Measurements from ENCODE around the gene MAGEA2B.
"Not testable (repeated sequence)": the region's sequence is repeated elsewhere in the genome, so short reads cannot be mapped to it uniquely, and the experiment has no call there.

MAGEA2B gene

GRCh38 chrX:152713815-152714787, at the start of gene MAGEA2B:
TSS of gene MAGEA2B (plus strand) at chrX:152714628. CDS start at chrX:152717107, 2,479 bp downstream.
- DNase-seq = not testable (repeated sequence)

DNA sequence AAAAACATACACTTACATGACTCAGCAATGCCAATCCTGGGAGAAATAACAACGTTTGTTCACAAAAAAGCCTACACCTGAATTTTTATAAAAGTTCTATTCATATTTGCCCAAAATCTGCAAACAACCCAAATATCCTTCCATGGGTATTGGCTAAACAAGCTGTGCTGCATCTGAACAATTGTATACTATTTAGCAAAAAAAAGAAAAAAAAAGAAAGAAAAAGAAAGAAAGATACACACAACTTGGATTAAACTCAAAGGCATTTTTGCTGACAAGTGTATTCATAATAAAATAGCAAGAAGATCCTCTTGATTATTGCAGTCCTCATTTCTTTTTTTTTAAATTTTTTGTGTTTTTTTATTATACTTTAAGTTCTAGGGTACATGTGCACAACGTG, 40.3 kb upstream of the MAGEA2B start:
- DNase-seq = no peak

DNA sequence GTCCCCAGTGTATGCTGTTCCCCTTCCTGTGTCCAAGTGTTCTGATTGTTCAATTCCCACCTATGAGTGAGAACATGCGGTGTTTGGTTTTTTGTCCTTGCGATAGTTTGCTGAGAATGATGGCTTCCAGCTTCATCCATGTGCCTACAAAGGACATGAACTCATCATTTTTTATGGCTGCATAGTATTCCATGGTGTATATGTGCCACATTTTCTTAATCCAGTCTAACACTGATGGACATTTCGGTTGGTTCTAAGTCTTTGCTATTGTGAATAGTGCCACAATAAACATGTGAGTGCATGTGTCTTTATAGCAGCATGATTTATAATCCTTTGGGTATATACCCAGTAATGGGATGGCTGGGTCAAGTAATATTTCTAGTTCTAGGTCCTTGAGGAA, 39.8 kb upstream of the MAGEA2B start:
- not testable (repeated sequence) for DNase-seq

DNA sequence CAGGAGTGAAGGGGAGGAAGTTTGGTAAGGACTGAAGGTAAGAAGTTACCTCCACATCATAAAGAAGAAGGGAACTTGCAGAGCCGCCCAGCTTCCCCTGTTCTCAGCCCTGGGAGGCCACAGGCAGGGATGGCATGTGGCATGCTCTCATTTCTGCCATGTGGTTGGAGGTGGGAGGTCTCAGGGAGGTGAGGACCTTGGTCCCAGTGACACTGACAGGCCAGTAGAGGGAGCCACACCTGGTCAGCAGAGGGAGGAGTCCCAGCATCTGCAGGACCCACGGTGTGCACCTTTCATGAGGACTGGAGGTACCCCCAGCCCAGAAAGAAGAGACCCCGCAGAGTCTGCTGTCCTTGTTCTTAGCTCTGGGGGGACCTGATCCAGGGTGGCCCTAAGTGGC, 33.4 kb upstream of the MAGEA2B start:
- DNase-seq = not testable (repeated sequence)

GRCh38 chrX:152697952-152698931, 16.2 kb upstream of the MAGEA2B start, which contains the start of gene MAGEA3:
TSS of gene MAGEA3 (plus strand) at chrX:152698794. CDS start at chrX:152700833, 2,039 bp downstream.
- DNase-seq = not testable (repeated sequence)

GRCh38 chrX:152700390-152700789, 14.0 kb upstream of the MAGEA2B start:
- not testable (repeated sequence) for DNase-seq

DNA sequence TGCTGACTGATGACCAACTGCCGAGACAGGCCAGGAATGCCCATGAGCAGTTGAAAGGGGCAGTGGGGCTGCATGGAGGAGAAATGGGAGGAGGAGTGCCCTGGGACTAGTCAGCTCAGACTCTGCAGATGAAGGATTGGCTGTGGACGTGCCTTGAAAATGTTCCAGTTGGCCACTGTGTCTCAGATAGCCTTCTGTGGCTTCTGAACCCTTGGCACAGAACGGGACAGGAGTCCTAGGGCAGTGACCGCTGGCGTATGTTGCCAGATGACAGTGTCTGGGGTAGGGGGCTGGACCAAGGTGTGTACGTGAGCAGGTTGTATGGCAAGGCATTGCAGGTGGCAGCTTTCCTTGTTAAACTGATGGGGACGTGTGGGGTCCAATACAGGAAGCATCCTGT, 7.9 kb upstream of the MAGEA2B start:
- DNase-seq = not testable (repeated sequence)

- DNase-seq = not testable (repeated sequence)
Observed at GRCh38 chrX:152709173-152709572, 5.3 kb upstream of the MAGEA2B start, which contains the start of gene CSAG2. TSS of gene CSAG2 (minus strand) at chrX:152709273. CDS start at chrX:152709112, 161 bp downstream.

GRCh38 chrX:152713195-152713594, 1.2 kb upstream of the MAGEA2B start:
- not testable (repeated sequence) for DNase-seq

GRCh38 chrX:152725409-152725808, 11.0 kb downstream of the MAGEA2B start:
- DNase-seq = no peak

GRCh38 chrX:152733261-152733975, 19.0 kb downstream of the MAGEA2B start, which contains the start of the genes CSAG1 and MAGEA12:
TSS of gene CSAG1 (minus strand) at chrX:152733721. CDS start at chrX:152732460, 1,261 bp downstream.
TSS of gene MAGEA12 (plus strand) at chrX:152733757. CDS start at chrX:152736162, 2,405 bp downstream.
- no peak for DNase-seq

GRCh38 chrX:152734143-152734858, 19.9 kb downstream of the MAGEA2B start:
- not testable (repeated sequence) for DNase-seq

- DNase-seq = no peak
Observed at GRCh38 chrX:152735101-152735500, 20.7 kb downstream of the MAGEA2B start.

DNA sequence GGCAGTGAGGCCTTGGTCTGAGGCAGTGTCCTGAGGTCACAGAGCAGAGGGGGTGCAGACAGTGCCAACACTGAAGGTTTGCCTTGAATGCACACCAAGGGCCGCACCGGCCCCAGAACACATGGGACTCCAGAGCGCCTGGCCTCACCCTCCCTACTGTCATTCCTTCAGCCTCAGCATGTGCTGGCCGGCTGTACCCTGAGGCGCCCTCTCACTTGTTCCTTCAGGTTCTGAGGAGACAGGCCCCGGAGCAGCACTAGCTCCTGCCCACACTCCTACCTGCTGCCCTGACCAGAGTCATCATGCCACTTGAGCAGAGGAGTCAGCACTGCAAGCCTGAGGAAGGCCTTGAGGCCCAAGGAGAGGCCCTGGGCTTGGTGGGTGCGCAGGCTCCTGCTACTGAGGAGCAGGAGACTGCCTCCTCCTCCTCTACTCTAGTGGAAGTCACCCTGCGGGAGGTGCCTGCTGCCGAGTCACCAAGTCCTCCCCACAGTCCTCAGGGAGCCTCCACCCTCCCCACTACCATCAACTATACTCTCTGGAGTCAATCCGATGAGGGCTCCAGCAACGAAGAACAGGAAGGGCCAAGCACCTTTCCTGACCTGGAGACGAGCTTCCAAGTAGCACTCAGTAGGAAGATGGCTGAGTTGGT, 21.6 kb downstream of the MAGEA2B start:
- no peak for DNase-seq

GRCh38 chrX:152736528-152736927, 22.1 kb downstream of the MAGEA2B start:
- DNase-seq = not testable (repeated sequence)

GRCh38 chrX:152738560-152738959, 24.1 kb downstream of the MAGEA2B start:
- no peak for DNase-seq

GRCh38 chrX:152753686-152754650, 39.5 kb downstream of the MAGEA2B start, which contains the start of gene MAGEA2:
TSS of gene MAGEA2 (minus strand) at chrX:152753842. CDS start at chrX:152751363, 2,479 bp downstream.
- not testable (repeated sequence) for DNase-seq

GRCh38 chrX:152754871-152755270, 40.4 kb downstream of the MAGEA2B start:
- not testable (repeated sequence) for DNase-seq

- DNase-seq = not testable (repeated sequence)
Observed at GRCh38 chrX:152758918-152759317, 44.5 kb downstream of the MAGEA2B start, which contains the start of gene CSAG3. TSS of gene CSAG3 (plus strand) at chrX:152759218.
